HG02938 (cell line): ENCODE data around the gene BSG.

Source experiments
- ATAC-seq: cut with Tn5 transposase; IDR thresholded peaks from one replicate; pipeline ENCODE4 v1.9.1; 2021; ENCODE audit warnings: mild to moderate bottlenecking, moderate library complexity; ENCODE audit not compliant: unreplicated experiment

BSG gene

GRCh38 chr19:572140-572742 is at the start of gene BSG:
Gene BSG (plus strand): TSS chr19:572596. CDS start chr19:572635, 39 bp downstream.
- peak; percentile 64 for ATAC-seq

GRCh38 chr19:522726-523125 is 49.7 kb upstream of the BSG start:
- ATAC-seq: no peak

GRCh38 chr19:524062-524674 is 48.2 kb upstream of the BSG start:
- ATAC-seq: no peak

GRCh38 chr19:525029-525428 is 47.4 kb upstream of the BSG start:
- no peak for ATAC-seq

- ATAC-seq: no peak
Measured at GRCh38 chr19:525857-526419, 46.5 kb upstream of the BSG start.

- ATAC-seq: no peak
Measured at GRCh38 chr19:530134-531008, 42.0 kb upstream of the BSG start.

GRCh38 chr19:531009-531752 is 41.2 kb upstream of the BSG start:
- ATAC-seq: peak; percentile 55

GRCh38 chr19:531753-532560 is 40.4 kb upstream of the BSG start, which contains the start of gene CDC34:
Gene CDC34 (plus strand): TSS chr19:531760. CDS start chr19:531932, 172 bp downstream.
- peak; percentile 44 for ATAC-seq

GRCh38 chr19:532561-533363 is 39.6 kb upstream of the BSG start:
- no peak for ATAC-seq

GRCh38 chr19:533364-534058 is 38.9 kb upstream of the BSG start:
- ATAC-seq: no peak

- no peak for ATAC-seq
Measured at GRCh38 chr19:534088-534487, 38.3 kb upstream of the BSG start.

- ATAC-seq: no peak
Measured at GRCh38 chr19:535017-535835, 37.2 kb upstream of the BSG start.

GRCh38 chr19:536031-536880 is 36.1 kb upstream of the BSG start:
- no peak for ATAC-seq

- no peak for ATAC-seq
Measured at GRCh38 chr19:536881-537404, 35.5 kb upstream of the BSG start.

GRCh38 chr19:538641-539428 is 33.6 kb upstream of the BSG start:
- ATAC-seq: no peak
